KOPT-K1 (cell line): ENCODE measurements around the gene PHKG1.
"Not testable (repeated sequence)": the region's sequence is repeated elsewhere in the genome, so short reads cannot be mapped to it uniquely, and the experiment has no call there.

Source experiments
- H3K27ac ChIP-seq: fragments of 200-600 bp; sonication (generic); 2 replicates; pipeline ENCODE4 v1.5.1; 2016; ENCODE audit warnings: antibody characterized with exemption, mild to moderate bottlenecking, low read depth, low read length; ENCODE audit not compliant: poor library complexity, severe bottlenecking
- H3K36me3 ChIP-seq: fragments of 200-600 bp; sonication (generic); 2 replicates; pipeline ENCODE4 v1.5.1; 2017; ENCODE audit warnings: antibody characterized with exemption, mild to moderate bottlenecking, low read length, moderate library complexity; ENCODE audit not compliant: insufficient read depth
- H3K9me3 ChIP-seq: fragments of 200-600 bp; sonication (generic); 2 replicates; pipeline ENCODE4 v1.5.1; 2017; ENCODE audit warnings: antibody characterized with exemption, low read length, mild to moderate bottlenecking; ENCODE audit not compliant: insufficient read depth, poor library complexity, severe bottlenecking

The PHKG1 gene

GRCh38 chr7:56032578-56032977 is 60.2 kb downstream of the PHKG1 start:
- not testable (repeated sequence) for H3K9me3 ChIP-seq, H3K27ac ChIP-seq
- peaks cover 45% of the 10 kb centered on the region for H3K36me3 ChIP-seq

GRCh38 chr7:56031556-56031955 is 61.2 kb downstream of the PHKG1 start:
- H3K36me3 ChIP-seq = peaks cover 55% of the 10 kb centered on the region
- H3K27ac ChIP-seq, H3K9me3 ChIP-seq: not testable (repeated sequence)

- Histone ChIP-seq H3K9me3 (no peaks in the 10 kb centered on the region), H3K36me3 (peaks cover 65% of the 10 kb centered on the region), H3K27ac (no peak overlapping the region)
Observed at GRCh38 chr7:56030340-56030739, 62.4 kb downstream of the PHKG1 start.
